Pulmonary artery endothelial cell (primary cell): Measurements from ENCODE around the gene SRGAP3. TPM values are rescaled to one million over a fixed set of nuclear protein-coding genes. Genes with fewer than 3 reads are reported as not detected.

Experiments used
- DNase-seq: peaks from one replicate; pipeline ENCODE4 v3.0.0-alpha.2; 2011; ENCODE audit warnings: low read depth, low spot score
- total RNA-seq: library from RNA; depleted of rRNA; stranded (reverse); fragments of >200 nt; gene quantifications from 2 replicates; pipeline ENCODE4 v1.2.3, GENCODE V29; 2014

SRGAP3 gene
- total RNA-seq, 1 donor from 2014 or later = 0.13 TPM

DNA sequence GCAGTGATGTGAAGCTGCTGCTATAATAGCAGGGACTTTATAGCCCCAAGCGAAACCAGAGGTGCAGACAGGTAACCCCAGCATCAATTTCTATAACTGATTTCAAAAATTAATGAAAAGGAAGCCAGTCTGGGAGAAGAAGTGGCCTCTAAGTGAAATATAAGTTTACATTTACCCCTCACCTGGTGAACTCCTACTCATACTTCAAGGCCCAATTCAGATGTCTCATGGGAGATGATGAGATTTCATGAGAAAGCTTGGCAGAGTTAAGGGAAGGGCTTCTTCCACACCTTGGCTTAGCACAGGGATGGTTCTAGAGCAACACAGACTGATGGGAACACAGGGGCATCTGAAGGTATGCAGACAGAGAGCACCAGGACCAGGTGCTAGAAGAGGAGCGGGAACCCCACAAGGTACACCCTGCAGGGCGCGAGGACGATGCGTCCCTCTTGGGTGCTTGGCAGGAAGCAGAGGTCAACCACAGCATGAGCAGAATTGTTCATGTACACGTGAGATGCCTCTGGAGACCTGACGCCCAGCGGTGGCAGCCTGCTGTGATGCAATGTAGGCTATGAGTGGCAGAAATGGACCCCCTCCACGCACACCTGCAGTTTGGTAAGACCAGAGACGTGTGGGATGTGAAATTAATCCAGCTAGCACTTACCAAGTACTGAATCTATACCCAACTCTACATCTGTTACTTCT lies 102.9 kb downstream of the SRGAP3 start:
- DNase-seq = no peak

DNA sequence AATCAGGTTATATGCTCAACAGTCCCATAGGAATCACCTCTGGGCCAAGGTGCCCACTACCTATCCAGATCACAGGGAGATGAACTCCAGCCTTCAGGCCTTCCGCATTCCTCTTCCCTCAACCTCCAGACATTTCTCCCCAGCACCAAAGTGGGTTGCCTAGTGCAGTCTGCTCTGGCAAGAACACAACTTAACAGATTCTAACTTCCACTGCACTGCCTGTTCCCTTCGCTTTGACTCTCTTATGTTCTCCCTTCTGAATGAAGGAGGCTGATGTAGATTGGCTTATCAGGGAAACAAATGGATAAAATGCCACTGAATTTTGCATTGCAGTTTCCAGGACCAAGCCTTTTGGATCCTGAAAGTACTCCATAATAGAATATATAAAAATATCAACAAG lies 106.3 kb downstream of the SRGAP3 start:
- no peak for DNase-seq

DNA sequence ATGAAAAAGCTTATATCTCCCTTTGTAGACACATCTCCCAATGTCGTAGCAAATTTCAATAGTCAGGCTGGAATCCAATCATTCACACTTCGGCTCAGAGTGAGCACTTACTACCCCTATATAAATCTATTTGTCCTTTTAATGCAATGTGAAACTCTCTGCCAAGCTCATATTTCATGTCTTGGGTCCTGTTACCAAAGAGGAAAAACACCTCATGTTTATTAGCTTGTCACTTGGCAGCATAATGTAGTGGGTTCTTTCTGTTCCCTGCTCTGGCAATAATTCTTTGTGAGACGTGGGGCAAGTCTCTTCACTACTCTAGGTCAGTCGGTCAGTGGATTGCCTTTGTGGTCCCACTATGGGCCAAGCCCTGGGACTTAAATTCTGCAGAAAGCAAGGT lies 107.1 kb downstream of the SRGAP3 start:
- DNase-seq = no peak

- no peak for DNase-seq
Observed at GRCh38 chr3:9141928-9142289, 107.5 kb downstream of the SRGAP3 start.

- no peak for DNase-seq
Observed at GRCh38 chr3:9139366-9139765, 110.1 kb downstream of the SRGAP3 start.

DNA sequence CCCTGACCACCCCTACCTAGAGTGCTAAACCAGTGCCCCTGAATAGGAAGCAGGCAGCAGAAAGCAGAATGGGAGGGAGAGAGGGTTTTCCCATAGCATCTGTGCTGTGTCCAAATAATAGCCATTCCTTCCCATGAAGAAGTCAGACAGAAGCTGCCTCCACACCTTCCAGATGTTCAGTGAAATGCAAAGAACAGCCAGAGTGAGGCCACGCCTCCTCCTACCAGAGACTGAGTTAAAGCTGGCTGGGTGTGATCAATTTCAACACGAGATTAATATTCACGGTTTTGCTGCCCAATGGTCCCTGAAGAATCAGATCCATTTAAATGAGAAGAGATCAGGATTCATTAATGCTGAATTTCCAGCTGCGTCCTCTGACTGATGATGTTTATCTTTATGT lies 111.8 kb downstream of the SRGAP3 start:
- DNase-seq = no peak

DNA sequence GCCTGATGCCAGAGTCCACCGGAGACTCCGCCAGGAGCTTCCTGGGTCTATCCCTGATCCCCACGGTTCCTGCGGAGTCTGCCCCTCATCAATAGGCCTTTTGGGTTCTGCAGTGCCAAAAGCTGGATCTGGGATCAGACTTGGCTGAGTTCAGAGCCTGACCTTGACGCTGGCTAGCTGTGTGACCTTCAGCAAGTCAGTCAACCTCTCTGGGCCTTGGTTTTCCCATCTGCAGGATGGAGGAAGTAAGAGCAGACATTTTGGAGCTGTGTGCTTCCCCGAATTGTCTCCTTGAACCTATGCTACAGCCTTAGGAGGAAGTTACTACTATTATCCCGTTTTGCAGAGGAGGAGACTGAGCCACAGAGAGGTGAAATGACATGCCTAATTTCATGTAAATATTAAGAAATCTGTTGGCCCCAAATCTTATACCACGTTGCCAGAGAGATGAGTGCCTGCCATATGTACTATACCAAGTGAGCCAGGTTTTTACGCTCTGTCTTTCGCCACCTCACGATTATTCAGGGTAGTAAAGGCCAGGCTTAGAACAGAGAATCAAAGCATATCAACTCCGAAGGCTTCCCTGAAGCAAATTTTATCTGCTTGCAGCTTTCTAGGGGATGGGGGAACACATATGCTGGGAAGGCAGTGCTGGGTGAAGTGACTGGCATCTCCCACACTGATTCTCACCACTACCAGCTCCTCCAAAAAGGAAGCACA lies 112.5 kb downstream of the SRGAP3 start:
- no peak for DNase-seq

DNA sequence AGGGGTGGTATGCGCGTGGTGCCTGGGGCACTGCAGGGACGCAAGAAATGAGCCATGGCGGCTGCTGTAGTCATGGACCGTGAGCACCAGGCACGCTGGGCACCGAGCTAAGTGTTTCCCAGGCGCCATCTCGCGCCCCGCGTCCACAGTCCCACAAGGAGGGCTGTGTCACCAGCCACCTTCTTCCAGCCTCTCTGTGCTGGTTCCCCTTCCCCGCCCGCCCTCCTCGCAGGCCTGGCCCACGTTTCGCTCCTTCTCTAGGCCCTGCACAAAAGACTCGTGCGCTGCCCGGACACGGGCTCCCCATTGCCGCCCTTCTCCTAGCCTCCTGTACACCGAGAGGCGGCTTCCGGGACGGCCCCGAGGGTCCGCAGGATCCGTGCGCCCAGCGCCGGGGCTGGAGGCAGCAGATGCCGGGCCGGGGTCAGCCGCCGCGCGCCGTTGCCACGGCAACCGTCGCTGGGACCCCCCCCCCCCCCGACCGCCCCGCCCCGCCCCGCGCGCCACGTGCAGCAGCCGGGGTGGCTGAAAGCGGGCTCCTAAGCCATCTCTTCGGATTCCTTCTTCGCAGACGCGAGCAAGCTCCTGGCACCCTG lies 113.4 kb downstream of the SRGAP3 start:
- DNase-seq = no peak

- DNase-seq = no peak
Observed at GRCh38 chr3:9135526-9135925, 113.9 kb downstream of the SRGAP3 start.

GRCh38 chr3:9133656-9134055 lies 115.8 kb downstream of the SRGAP3 start:
- no peak for DNase-seq

DNA sequence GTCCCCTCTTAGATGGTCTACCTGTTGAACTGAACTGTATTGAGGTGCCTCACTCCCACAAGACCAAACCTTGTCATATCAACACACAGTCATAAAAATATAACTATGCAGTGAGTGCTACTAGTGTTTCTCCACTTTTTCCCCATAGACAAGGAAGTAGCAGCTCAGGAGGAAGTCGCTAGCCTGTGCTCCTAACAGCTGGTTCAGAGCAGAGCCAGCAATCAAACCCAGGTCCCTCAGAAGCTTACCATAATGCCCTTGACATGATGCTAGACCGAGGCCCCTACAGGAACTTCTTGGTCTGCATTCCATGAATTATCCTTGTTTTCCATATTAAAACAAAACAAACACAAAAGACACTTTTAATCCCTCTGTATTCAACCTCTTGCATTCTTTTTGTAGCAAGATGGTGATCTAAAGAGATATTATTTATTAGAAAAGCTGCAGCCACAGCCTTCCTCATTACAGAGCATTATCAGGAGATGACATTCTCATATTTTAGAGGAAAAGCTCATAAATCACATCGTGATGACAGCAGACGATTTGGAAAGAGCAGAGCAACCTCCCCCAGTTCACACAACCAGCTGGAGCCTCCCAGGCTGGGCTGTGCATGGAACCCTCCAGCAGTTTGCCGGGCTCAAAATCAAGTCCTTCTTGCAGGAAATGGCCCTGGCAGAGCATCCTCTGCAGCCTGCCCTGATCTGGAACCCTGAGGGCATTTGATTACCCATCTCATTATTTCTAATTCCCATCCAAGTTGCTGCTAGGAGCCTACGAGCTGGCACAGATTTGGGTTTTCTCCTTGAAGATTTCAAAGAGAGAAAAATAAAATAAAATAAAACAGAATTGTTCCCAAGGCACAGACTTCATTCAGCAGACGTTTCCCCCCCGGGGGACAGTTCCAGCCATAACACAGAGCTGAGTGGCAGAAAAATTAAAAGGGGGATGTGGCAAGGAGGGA lies 118.8 kb downstream of the SRGAP3 start:
- no peak for DNase-seq

DNA sequence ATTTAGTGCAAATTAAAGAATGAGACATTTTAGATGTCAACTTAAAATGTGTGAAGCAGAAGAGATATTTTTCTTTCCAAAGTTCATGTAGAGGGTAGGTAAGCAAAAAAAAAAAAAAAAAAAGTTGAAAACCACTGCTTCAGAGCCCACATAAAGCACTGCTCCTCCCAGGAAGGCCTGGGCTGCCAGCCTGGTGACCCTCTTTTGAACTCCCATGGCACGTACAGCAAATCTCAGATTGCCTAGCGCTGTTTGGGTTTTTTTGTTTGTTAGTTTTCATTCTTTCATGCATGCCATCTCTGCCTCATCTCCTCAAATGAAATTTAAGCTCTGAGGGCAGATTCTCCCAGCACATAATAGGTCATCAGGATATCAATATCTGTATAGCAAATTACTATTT lies 120.1 kb downstream of the SRGAP3 start:
- DNase-seq = no peak

GRCh38 chr3:9125278-9125951 lies 124.0 kb downstream of the SRGAP3 start:
- DNase-seq = no peak

GRCh38 chr3:9124730-9125129 lies 124.7 kb downstream of the SRGAP3 start:
- DNase-seq = no peak

GRCh38 chr3:9123840-9124239 lies 125.6 kb downstream of the SRGAP3 start:
- no peak for DNase-seq

- DNase-seq = no peak
Observed at GRCh38 chr3:9122732-9123364, 126.6 kb downstream of the SRGAP3 start.

DNA sequence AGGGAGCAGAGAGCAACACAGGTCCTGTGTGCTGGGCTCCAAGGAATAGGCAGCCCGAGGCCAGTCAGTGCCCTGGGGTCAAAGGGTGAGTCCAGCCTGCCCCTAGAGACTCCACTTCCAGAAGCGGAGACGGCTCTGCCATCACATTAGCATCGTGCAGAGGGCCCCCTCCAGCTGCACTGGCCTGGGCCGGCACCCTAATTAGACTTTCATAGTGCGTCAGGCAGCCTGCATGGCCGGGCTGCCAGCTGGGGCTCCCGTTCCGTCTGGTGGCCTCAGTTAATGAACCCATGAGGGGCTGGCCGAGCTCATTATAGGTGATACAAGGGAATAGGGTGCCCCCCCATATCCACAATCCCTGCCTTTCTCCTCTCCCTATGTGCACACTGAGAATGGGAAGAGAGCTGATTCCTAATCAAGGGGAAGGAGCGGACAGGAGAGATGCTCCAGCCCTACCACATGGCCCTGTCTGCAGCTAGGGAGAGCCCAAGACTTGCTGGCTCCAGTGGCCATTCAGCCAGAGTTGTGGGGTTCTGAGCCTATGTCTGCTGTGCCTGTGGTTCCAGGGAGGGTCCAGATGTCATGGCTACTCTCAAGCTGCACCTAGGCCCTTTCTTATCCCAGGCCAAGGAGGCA lies 128.0 kb downstream of the SRGAP3 start:
- no peak for DNase-seq

- no peak for DNase-seq
Observed at GRCh38 chr3:9119331-9119730, 130.1 kb downstream of the SRGAP3 start.

GRCh38 chr3:9118222-9118621 lies 131.2 kb downstream of the SRGAP3 start:
- no peak for DNase-seq

DNA sequence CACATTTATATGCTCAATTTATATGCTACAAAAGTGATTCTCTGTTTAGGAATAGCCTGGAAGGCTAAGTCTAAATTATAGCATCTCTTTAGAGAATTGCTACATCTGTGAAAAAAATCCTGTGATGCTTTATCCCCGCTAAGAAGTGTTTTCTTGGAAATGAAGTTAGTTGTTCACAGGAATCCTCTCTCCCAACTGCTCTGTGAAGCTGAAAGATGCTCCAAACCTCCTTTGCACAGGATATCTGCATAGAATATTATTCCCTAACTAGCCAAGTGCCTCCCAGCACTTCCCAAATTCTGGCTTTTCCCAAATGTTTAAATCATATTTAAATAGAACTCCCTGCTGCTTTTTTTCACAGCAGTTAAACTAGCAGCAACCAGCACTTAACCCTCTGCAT lies 132.2 kb downstream of the SRGAP3 start:
- no peak for DNase-seq
